HL-60 (cell line): Measurements from ENCODE around the gene OPA1.

Experiments used
- POLR2AphosphoS5 ChIP-seq: IDR thresholded peaks from 2 replicates; pipeline ENCODE4 v1.6.1; 2012; ENCODE audit warnings: low read depth
- TF ChIP-seq, protein P1 (sequence below): IDR thresholded peaks from one replicate; pipeline ENCODE4 v1.5.1; 2011; ENCODE audit warnings: low read length, control low read depth, inconsistent platforms; ENCODE audit not compliant: insufficient read depth

DNA sequence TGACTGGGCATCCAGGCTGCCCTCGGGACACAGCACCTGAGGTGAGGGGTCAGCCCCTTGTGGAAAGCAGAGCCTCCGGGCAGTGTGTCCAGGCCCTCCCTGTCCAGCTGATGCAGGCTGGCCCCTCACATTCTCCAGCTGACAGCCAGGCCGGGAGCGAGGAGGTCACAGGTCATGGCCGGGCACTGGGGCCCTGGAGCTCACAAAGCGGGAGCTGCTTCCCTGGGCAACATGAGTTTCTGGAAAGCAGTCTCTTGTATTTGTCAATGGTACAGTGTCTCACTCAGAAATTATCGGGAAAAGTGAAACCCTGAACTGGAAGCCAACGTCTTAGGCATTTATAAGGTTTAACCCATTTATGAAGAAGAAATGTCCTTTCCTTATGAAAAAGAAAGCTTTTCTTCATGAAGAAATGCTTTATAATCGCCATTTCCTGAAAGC, 118.5 kb downstream of the OPA1 start:
- TF ChIP-seq, protein P1, sequence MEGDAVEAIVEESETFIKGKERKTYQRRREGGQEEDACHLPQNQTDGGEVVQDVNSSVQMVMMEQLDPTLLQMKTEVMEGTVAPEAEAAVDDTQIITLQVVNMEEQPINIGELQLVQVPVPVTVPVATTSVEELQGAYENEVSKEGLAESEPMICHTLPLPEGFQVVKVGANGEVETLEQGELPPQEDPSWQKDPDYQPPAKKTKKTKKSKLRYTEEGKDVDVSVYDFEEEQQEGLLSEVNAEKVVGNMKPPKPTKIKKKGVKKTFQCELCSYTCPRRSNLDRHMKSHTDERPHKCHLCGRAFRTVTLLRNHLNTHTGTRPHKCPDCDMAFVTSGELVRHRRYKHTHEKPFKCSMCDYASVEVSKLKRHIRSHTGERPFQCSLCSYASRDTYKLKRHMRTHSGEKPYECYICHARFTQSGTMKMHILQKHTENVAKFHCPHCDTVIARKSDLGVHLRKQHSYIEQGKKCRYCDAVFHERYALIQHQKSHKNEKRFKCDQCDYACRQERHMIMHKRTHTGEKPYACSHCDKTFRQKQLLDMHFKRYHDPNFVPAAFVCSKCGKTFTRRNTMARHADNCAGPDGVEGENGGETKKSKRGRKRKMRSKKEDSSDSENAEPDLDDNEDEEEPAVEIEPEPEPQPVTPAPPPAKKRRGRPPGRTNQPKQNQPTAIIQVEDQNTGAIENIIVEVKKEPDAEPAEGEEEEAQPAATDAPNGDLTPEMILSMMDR: no peak
- TF ChIP-seq POLR2AphosphoS5: no peak
